Measurements from ENCODE around the gene NEMP1.
"Not testable (repeated sequence)": the region's sequence is repeated elsewhere in the genome, so short reads cannot be mapped to it uniquely, and the experiment has no call there.

NEMP1 gene

GRCh38 chr12:57022324-57022723 lies 56.3 kb downstream of the NEMP1 start:
- DNase-seq, result not testable (repeated sequence)

DNA sequence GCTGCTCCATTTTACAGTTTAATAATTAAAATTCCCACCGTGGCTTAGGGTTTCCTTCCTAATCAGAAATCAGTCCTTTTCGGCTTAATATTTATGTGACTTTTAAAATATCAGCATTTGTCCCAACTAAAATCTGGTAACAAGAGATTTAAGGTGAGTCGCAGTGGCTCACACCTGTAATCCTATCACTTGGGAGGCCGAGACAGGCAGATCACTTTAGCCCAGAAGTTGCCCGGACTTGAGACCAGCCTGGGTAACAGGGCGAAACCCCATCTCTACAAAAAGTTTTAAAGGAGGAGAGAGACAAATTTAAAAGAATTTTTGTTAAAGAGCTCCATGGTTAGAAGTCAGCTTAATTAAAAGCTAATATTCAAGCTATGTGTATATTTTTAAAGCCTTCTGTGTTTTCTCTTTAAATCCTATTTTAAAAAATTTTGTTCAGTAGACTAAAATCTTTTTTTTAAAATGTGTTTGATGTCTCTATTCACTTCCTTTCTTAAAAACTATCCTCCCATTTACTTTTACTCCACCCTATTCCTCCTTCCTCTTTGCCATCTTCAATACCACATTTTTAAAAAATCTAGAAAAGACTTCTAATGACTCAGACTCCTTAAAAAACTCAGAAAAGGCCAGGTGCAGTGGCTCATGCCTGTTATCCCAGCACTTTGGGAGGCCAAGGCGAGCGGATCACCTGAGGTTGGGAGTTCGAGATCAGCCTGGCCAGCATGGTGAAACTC lies 58.4 kb downstream of the NEMP1 start:
- DNase-seq, result no peak

GRCh38 chr12:57018906-57019305 lies 59.7 kb downstream of the NEMP1 start:
- DNase-seq, result no peak

- DNase-seq, result not testable (repeated sequence)
Measured at GRCh38 chr12:57018353-57018752, 60.2 kb downstream of the NEMP1 start.

GRCh38 chr12:57016348-57016747 lies 62.2 kb downstream of the NEMP1 start, which contains the start of gene TAC3:
Gene TAC3, minus strand, starts transcription at chr12:57016529. Its CDS starts 732 bp downstream, at chr12:57015797.
- DNase-seq, result no peak

GRCh38 chr12:57012600-57013465 lies 65.8 kb downstream of the NEMP1 start:
- DNase-seq, result no peak

- DNase-seq, result no peak
Measured at GRCh38 chr12:57011438-57012424, 66.9 kb downstream of the NEMP1 start.

- DNase-seq, result no peak
Measured at GRCh38 chr12:57010627-57011247, 67.9 kb downstream of the NEMP1 start.

DNA sequence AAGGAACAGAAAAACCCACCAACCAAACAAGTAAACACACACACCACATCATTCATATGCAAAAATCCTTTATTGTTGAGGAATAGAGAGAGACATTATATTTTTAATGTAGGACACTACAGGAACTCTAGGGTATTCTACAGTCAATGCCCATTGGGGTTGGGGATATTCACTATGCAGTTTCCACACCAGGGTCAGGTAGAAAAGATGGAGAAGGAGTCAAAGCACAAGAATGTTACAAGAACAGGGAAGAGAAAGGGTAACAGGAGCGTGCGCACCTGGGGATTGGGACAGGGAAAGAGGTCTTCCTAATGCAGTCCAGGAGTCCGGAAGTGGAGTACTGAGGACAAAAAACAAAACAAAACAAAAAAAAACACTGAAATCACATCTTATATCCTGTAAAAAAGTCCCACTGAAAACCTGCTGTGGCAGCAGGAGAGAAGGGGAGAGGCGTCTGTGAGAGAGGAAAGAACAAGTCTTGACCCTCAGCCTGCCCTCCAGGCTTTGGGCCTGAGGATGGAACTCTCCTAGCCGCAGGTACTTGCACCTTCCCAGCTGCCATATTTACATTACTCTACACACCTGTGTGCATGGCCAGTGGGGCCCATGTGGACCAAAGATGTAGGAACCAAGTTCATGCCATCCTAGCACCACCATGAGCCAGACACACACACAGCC lies 68.5 kb downstream of the NEMP1 start:
- no peak for DNase-seq

DNA sequence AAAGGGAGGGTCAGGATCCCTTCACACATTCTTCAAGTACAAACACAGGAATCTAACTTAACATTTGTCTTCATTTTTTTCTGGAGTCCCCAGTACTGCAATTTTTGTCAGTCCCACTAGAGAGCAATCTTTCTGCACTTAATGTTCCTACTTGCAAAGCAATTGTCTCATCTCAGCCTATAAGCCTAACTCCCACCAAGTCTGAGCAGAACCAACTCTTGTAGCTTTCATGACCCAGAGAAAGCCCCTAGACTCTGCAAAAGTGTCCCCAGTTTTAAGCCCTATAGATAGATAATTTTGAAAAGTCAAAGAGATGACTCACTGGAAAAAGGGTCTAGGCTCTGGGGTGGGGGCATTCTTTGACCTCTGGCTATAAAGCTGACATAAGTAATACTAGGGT lies 70.4 kb downstream of the NEMP1 start:
- peak; percentile 87 for DNase-seq

DNA sequence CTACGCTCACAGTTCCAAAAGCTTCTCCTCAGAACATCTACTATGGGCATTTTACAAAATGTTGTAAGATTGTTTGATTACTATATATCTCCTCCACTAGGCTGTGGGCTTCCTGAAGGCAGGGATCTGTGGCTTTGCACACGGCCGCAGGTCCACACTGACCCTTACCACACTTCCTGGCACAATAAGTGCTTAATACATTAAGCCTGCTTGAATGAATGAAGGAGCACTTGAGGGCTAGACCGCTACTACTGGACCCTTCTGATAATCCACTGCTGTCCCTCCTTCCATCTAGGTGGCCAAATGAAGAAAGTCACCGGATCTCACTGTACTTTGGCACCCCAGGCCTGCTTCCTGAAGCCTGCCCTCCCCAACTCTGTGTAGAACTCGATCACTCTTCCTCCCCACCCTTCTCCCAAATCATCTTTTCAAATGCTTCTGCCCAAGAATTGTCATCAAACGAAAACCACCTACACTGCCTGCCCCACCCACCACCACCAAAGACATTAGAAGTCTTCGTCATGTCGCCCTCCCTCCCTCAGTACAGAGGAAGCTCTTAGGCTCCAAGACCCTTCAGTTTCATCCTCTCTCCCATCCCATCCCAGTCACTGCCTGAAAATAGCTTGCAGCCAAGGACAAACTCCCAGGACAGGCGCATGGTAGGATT lies 71.6 kb downstream of the NEMP1 start:
- no peak for DNase-seq

DNA sequence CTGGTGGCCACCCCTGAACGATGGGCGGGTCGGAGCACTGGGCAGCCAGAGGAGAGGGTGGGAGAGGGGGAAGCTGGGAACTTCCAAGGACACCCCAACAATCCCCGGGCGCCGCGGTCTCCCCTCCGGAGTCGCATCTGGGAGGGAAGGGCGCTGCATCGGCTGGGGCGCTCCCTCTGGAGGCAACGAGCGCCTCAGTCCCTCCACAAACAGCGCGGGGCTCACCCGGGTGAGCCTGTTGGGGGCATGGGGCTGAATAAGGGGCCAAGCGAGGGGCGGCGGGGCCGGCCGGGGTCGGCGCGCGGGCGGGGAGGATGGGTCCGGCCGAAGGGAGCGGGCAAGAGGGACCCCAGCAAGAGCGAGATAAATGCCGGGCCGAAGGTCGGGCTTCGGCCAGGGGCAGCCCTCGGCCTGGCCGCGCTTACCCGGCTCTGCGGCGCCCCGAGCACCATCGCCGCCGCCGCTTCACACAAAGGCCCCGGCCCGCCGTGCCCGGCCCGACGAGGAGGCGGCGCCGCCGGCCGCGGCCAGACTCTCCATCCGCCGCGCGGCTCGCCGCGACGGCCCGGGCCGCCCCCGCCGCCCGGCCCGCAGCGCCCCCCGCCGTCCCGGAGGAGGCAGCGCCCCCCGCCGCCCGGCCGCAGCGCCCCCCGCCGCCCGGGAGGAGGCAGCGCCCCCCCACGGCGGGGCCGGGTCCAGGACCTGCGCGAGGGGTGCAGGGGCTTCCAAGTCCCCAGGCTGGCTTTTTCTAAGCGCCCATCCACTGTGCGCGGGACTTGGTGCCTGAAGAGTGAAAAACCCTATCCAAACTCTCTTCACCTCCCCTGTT lies 72.4 kb downstream of the NEMP1 start, which contains the start of gene ZBTB39:
ZBTB39 (minus strand) TSS at position 567 of the 829 bp plus-strand sequence. CDS start 1,629 bp downstream, outside the sequence.
- peak; percentile 55 for DNase-seq
